ENCODE measurements around the gene FAM163A.
"Not testable (repeated sequence)": the region's sequence is repeated elsewhere in the genome, so short reads cannot be mapped to it uniquely, and the experiment has no call there.

FAM163A gene

DNA sequence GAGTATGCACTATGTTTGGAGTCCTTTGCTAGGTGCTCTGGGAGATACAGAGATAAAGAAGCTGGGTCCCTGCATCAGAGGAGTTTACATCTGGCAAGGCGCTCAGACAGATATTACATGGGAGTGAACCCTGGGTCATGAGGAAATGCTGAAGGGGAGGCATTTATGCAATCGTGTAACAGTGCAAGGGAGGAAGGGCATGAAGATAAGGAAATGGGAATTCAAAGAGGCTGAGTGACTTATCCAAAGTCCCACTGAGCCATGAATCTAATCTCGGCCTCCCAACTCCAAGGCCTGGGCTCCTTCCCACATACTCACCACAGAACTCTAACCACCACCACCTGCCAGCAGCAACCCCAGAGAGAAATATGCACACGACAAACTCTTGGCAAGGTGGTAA, 51.6 kb downstream of the FAM163A start:
- DNase-seq = no peak

DNA sequence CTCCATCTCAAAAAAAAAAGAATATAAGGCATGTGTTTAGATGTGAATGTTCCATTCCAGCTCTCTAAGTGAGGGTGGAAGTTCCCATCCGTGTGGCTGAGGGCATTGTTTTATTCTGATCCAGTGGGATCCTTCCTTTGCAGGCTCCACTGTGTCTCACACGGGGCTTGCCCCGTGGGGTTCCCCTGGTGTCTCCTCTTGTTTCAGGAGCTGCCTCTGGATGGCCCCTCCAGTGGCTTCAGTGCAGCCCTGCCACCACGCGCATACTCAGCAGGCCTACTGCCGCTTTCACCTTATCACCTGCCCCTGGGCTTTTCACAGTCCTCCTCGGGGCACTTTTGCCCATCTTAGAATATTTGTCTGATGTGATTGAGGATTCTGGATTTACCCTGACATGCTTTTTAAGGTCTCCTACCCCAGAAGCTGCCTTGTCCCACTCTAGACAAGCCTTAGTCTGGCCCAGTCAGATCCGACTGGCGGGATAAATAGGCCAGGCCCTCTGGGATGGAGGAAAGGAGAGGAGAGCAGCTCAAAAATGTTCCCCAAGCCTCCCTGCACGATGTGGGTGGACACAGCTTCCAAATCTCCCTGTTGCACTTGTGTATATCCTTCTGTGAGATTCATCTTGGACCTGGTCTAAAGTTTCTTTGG, 55.2 kb downstream of the FAM163A start:
- no peak for DNase-seq

DNA sequence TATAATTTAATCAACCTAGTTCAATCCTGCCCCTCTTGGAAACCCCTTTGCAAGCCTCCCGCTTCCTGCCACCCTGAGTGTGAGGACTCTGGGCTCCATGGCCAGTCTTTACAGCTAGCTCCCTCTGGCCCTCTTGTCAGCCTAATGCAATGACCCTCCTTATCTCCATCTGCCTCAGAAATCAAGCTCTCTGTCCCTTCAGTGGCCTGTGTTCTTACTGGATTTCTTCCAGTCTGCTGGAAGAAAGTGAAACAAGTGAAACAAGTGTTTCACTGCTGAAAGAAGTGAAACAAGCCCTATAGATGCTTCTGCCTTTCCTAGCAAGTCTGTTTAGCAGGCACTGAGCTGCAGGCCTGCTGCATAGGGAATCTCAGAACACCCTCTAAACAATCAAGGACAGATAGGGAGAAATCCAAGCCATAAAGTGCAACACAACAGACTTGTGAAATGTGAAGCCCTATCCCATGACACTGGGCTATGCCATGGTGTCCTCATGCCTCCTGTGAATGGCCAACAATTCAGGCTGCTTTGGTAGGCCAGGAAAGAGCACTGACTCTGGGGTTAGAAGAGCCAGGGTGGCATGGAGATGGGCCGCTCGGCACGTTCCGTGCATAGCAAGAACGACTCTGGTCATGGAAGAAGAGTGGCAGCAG, 55.9 kb downstream of the FAM163A start:
- no peak for DNase-seq

DNA sequence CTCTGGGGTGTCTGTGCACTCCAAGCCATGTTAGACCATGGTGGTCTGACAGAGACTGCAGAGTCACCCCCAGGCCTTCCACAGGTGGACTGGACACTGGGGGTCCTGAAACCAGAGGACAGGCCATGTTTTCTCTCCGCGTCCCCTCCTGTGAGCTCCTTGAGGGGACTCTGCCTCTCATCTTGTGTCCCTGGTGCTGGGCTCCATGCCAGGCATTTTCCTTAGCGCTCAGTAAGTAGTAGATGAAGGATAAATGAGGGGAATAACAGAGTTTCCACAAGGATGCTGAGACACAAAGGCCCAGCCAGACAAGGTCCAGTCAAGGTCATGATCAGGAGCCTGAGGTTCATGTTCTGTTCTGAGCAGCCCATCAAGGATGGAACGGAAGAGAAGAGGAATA, 57.4 kb downstream of the FAM163A start:
- DNase-seq = no peak

DNA sequence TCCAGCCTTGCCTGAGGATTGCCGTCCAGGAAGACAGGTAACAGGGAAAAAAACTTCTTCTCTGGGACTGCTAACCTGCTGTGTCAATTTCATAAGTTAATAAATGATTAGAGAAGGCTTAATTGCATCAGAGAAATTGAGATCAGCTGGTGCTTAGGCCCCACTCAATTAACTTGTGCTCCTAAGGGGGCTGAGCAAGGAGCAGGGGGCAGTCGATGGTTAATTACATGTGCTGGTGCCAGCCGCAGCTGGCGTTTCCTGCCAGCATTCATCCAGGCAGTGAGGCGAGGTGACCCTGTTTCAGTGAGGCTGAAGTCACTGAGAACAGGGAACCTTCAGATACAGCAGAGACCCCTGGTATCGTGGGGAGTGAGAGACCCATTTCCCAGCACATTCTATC, 60.0 kb downstream of the FAM163A start:
- peak in 1 of 2 experiments; percentile 51 for DNase-seq

DNA sequence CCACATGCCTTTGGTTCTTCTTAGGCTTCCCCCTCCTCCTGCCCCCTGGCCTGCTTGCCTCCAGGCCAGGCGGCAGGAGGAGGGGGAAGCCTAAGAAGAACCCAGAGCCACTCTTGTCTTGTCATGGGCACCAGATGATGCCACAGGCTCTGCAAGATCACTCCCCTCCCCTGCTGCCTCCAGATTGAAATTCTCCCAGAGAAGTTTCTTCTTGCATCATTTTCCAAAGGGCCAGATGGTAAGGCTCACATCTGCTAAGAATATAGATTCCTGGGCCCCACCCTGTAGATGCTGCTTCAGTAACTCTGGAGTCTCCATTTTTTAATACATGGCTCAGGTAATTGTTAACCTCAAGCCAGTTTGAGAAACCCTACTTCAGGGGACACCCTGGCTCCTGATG, 60.8 kb downstream of the FAM163A start:
- no peak for DNase-seq

DNA sequence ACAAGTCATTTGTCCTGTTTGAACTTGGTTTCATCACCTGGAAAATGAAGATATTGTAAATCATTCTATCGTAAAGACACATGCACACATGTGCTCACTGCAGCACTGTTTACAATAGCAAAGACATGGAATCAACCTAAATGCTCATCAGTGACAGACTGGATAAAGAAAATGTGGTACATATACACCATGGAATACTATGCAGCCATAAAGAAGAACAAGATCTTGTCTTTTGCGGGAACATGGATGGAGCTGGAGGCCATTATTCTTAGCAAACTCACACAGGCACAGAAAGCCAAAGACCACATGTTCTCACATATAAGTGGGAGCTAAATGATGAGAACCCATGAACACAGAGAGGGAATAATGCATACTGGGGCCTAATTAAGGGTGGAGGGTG, 61.3 kb downstream of the FAM163A start:
- not testable (repeated sequence) for DNase-seq

DNA sequence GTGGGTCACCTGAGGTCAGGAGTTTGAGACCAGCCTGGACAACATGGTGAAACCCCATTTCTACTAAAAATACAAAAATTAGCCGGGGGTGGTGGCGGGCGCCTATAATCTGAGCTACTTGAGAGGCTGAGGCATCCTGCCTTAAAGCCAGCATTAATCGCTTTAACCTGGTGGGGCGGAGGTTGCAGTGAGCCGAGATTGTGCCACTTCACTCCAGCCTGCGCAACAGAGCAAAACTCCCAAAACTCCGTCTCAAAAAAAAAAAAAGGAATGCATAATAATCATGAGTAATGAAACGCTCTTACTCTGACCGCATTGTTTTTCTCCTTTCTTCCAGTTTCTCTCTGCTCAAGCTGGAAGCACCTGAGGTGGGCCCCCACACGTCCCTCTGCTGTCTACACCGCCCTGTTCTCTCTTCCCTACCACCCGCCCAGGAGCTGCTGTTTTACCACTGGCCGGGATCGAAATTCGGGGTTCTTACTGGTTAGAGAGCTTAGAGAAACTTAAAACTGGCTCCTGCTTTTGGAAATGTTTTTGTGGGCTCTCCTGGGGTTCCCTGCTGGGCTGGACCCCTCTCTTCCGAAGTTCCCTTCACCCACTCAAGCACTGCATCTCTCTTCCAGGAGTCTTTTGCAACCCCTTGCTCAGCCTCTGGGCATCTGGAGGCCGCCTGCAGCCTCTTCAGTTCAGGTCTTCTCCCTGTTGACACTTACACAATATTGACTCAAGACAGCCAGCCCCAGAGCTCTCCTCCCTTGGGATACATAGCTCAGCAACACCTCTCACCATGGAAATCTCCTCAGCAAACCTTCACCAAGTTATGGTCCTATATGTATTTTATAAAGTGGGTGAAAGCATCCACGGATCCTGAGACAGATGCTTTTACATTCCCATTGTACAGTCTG, 62.5 kb downstream of the FAM163A start:
- DNase-seq = no peak

DNA sequence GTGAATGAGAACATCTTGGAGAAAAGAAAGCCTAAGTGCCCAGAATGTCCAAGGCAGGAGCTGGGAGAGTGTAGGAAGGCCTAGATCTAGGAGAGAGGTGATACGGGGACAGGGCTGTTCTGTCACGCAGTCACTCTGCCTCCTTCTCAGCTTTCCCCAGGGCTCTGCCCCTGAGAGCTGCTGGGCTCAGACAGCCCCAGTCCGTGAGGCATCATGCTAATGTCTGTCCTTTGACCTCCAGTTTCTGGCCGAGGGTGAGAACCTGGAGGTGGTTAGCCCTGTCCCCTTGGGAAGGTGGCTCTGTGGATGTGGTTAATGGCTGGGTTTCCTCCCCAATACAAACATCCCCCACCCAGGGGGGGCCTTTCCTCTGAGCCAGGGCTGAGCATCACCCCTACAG, 63.2 kb downstream of the FAM163A start:
- no peak for DNase-seq

DNA sequence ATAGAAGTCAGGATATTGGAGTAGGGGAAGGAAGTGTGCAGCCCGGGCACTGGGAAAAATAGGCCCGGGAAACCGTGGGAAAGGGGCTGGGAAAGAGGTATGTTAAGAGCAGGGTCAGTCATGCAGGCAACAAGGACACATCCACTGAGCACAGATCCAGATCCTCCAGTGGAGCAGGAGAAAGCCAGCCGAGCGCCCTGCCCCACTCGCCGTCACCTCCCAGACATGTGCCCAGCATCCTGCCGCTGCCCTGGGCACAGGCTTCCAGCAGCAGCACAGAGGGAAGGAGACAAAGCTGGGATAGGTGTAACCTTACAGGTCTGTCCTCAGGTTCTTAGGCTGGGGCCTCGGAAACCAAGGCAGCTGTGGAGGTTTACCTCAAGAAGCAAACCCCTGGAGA, 64.2 kb downstream of the FAM163A start:
- no peak for DNase-seq

DNA sequence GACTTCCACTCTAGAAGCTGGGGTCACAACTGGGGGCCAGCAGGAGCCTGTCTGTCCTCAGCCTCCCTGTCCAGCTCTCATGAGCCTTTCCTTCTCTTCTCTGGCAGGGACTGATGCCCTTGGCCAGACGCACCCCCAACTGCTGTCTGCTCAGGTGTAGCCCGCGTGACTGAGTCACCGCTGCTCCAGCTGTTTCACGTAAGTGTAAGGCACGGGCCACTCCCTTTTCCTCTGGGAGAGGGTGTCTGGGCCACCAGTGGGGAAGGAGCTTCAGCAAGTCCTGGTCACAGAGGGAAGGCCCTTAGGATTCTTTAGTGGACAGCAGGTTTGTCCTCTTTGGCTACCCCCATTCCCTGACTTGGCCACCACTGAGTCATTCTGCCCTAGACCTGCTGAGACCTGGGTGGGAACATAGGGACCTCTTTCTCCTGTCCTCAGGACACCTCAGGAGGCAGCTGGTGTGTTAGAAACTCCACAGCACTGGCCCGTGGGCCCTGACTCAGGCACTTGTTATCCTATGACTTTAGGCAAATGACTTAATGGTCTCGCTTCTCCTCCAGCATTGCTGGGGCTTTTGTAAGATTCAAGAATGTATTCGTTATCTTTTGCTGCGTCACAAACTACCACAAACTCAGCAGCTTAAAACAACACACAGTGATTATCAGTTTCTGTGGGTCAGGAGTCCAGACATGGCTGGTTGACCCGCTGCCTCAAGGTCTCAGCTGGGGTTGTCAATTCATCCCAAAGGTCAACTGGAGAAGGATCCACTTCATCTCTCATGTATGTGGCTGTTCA, 64.8 kb downstream of the FAM163A start:
- no peak for DNase-seq

DNA sequence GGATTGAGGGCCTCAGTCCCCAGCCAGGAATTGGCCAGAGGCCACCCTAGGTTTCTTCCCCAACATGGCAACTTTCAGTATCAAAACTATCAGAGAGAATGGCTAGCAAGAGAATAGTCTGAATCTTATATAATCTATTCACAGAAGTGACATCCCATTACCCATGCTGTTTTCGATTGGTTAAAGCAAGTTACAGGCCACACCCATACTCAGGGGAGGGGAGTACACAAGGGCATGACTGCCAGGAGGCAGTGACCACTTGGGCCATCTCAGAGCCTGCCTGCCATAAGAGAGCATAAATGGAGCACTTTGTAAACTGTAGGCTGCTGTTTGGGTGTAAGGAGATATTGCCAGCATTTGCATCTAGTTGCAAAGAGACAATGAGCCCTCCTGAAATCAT, 65.4 kb downstream of the FAM163A start:
- DNase-seq = no peak

DNA sequence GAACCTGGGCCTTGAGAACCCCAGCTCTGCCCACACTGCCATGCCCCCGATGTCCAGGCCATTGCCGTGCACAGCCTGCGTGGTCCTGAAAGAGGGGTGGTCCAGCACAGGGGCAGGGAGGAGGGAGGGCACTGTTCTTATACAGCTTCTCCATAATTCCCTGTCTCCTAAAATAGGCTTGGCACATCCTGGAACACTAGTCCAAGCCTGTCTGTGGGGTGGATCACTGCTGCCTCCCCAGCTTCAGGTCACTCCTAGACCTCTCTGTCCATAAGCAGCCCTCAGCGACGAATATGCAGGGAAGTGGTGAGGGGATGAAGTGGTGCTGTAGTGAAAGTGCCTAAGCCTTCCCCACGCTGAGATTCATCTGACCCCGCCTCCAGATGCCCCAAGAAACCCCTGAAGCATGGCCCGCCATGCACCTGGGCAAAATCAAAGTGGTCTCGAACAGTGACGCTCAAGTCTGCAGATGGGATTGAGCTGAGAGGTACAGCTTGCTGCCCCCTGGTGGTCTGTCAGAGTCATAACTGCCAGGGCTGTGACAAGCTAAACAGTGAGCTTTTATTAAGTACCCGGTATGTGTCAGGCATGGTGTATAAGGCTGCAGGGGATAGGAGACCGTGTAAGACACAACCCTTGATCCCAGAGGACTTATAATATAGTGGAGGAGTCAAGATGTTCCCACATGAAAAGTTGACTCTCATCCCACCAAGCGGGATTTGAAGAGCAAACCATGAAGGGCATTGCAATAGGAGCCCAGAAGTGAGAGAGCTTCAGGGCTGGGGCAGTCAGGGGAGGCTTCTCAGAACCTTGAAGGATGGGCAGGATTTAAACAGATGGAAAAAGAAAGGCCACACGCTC, 66.6 kb downstream of the FAM163A start:
- peak; percentile 79 for DNase-seq

DNA sequence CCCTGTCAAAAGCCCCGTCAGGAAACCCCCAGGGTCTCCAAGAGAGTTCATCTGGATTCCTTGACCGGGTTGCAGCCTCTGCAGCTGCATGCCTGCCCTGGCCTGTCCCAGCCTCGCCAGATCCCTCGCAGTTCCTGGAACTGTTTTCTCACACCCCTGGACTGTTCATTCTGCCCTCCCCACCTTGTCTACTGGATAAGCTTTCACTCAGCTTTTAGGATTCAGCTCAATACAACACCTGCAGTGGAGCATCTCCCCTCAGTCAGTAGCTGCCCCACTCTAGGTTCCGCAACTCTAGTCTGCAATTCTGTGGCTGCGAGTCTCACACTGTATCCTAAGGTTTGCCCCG, 67.2 kb downstream of the FAM163A start:
- DNase-seq = no peak

DNA sequence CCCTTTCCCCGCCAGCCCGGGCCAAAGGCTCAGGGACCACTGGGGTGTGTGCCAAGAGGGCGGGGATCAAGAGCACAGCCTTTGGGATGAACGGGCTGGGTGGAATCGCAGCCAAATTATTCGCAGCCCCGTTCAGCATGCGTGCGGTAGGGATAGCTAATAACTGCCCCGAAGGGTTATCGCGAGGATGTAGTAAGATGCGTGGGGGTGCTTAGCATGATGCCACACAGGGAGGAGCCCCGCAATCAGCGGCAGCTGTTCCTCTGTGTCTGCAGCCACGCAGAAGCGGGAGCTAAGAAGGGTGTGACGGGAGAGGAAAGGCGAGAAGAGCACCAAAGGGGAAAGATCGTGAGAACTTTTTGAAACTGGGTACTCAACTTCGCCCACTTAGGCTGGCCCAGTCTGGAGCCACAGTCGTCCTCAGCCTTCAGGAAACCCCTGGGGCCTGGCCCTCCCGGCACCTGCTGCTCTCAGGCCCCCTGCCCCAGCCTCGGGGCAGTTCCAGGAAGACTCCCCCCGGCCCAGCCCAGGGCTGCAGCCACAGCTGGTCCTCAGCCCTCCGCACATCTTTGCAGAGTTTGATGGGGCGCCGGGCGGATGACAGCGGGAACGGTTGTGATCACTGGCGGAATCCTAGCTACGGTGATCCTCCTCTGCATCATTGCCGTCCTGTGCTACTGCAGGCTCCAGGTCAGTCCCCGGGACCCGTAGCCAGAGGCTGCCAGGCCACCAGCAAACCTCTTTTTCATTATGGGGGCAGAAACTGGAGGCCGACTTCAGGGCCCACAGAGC, 69.6 kb downstream of the FAM163A start:
- no peak for DNase-seq

DNA sequence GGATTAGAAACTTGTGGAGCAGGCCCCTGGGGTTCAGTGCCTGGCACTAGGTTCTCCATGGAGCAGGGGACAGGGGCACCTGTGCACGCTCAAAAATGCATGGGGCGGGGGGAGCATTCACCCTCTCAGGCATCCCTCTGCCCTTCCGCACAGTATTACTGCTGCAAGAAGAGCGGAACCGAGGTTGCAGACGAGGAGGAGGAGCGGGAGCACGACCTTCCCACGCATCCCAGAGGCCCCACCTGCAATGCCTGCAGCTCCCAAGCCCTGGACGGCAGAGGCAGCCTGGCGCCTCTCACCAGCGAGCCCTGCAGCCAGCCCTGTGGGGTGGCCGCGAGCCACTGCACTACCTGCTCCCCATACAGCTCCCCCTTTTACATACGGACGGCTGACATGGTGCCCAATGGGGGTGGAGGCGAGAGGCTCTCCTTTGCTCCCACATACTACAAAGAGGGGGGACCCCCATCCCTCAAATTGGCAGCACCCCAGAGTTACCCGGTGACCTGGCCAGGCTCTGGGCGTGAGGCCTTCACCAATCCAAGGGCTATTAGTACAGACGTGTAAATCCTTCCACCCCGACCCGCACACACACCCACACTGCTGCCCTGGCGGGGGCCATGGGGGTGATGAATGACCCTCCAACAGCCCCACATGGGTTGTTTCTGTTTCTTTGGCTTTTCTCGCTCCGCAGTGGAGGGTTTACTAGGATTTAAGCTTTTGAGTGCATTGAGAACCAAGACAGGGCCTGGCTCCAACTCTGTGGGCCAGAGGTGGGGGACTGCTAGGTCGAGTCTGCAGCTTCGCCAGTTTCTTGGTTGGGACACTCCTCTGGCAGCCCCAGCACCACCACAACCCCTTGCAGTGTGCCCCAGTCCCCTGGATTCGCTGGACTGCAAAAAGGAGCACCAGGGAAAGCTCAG, 70.8 kb downstream of the FAM163A start:
- DNase-seq = no peak

DNA sequence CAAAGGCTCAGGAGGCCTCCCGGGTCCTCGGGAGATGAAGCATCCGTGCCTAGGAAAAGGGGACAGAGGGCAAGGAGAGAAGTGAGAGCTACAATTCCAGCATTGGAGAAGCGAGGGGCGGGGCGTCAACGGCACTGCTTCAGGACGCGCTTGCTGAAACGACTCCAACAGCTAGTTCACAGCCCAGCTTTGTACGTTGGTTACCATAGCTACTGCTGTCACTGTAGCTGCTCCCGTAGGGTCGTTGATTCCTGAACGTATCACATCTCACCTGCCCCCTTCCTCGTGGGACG, 71.4 kb downstream of the FAM163A start:
- no peak for DNase-seq

DNA sequence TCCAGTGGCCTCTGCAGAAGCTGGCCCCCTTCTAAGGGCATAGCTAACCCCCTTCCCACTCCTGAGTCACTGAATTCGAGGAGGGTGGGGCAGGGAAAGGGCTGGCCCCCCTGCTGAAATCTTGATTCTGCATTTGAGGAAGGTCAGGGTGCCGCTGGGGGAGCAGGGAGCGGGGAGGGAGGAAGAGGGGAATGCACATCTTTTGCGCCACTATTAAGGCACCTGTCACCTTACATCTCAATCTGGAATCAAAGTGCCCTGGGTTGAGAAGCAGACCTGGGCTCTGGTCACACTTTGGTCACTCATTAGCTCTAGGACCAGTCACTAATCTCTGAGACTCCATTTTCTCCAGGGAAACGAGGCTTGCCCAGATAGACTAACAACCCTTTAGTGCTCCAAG, 72.5 kb downstream of the FAM163A start:
- DNase-seq = no peak

DNA sequence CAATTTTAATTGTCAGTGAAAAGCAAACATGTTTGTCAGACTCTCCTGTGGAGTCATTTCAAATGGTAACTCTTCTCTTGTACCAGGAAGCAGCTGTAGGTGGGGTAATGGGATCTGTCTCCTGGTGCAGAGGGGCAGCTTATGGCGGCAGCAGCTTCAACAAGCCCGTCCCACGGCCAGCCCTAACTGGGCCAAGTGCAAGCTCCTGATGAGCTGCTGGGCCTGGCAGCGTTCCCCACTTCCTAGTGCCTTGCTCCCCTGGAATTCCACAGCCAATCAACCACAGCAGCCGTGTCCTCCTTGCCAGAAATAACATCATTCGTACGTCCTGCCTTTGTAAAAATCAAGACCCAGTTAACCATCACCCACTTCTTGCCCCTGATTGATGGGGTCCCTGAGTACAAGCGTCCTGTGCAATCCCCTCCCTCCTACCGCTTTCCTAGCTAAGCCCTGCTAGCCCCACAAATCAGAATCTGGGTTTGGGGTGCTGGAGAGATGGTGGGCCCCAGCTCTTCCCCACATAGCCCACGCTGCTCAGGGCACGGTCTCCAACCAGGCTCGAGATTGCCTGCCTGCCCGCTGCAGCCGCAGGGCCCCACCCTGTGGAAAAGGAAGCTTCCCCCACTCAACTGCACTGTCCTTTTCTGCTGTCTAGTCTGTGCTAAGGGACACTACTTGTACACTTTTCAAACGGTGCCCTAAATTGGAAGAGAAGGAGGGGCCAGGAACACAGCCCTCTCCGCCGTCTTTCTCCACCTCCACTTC, 73.3 kb downstream of the FAM163A start:
- no peak for DNase-seq

DNA sequence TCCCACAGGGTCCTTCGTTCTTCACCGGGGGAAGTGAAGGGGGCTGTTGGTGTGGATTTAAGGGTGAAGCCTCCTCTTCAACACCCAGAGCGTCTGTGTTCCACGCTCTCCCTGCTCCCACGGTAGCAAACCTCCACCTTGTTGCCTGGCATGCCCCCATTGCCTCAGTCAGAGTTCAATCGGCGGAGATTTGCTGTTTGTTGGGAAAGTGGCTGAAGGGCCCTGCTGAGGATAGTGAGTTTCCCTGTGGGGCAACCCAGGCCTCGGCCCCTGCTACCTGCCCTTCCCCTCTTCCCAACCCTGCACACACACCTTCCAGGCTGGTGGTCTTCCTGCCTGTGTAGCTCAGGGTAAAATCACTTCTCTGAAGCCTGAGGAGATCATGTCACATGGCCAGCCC, 74.0 kb downstream of the FAM163A start:
- no peak for DNase-seq

All from NCI-H2081 (cell line).